Smooth muscle cell (in vitro differentiated cells): ENCODE measurements around the gene CIPC. TPM values are rescaled to one million over a fixed set of nuclear protein-coding genes. Genes with fewer than 3 reads are reported as not detected.
A peak's percentile ranks its signal among the peaks of the same experiment; 100 is the strongest.

Source experiments
- DNase-seq: peaks from one replicate; lab custom pipeline; 2025; ENCODE audit not compliant: unreplicated experiment; lab: John Stamatoyannopoulos, UW
- H2AFZ ChIP-seq: fragments of 200-600 bp; sonication (generic); 2 replicates; pipeline ENCODE4 v1.6.0; 2016; ENCODE audit warnings: antibody characterized with exemption, low read depth, mild to moderate bottlenecking
- H3F3A ChIP-seq: fragments of 200-600 bp; sonication (generic); 2 replicates; pipeline ENCODE4 v1.6.0; 2017; ENCODE audit warnings: antibody characterized with exemption, low read depth
- H3K27ac ChIP-seq: fragments of 200-600 bp; sonication (generic); 2 replicates; pipeline ENCODE4 v1.5.1; 2016; ENCODE audit warnings: low read depth, mild to moderate bottlenecking
- H3K27me3 ChIP-seq: fragments of 200-600 bp; sonication (generic); 2 replicates; pipeline ENCODE4 v1.6.1; 2016; ENCODE audit warnings: low read depth, mild to moderate bottlenecking
- H3K36me3 ChIP-seq: fragments of 200-600 bp; sonication (generic); 2 replicates; pipeline ENCODE4 v1.5.1; 2016; ENCODE audit warnings: low read depth
- H3K4me1 ChIP-seq: fragments of 200-600 bp; sonication (generic); 2 replicates; pipeline ENCODE4 v1.5.1; 2016; ENCODE audit warnings: low read depth
- H3K4me2 ChIP-seq: fragments of 200-600 bp; sonication (generic); 2 replicates; pipeline ENCODE4 v1.6.0; 2016; ENCODE audit warnings: mild to moderate bottlenecking
- H3K4me3 ChIP-seq: fragments of 200-600 bp; sonication (generic); 2 replicates; pipeline ENCODE4 v1.5.1; 2016; ENCODE audit warnings: mild to moderate bottlenecking
- H3K79me2 ChIP-seq: fragments of 200-600 bp; sonication (generic); 2 replicates; pipeline ENCODE4 v1.6.0; 2016; ENCODE audit warnings: low read depth, mild to moderate bottlenecking
- H3K9ac ChIP-seq: fragments of 200-600 bp; sonication (generic); 2 replicates; pipeline ENCODE4 v1.6.0; 2016; ENCODE audit warnings: low read depth
- H3K9me3 ChIP-seq: fragments of 200-600 bp; sonication (generic); replicated peaks from 2 replicates; pipeline ENCODE4 v1.5.1; 2016; ENCODE audit warnings: low read depth
- H4K20me1 ChIP-seq: fragments of 200-600 bp; sonication (generic); 2 replicates; pipeline ENCODE4 v1.6.0; 2016; ENCODE audit warnings: low read depth
- CTCF ChIP-seq: fragments of 200-600 bp; sonication (generic); IDR thresholded peaks from 2 replicates; pipeline ENCODE4 v1.5.1; 2017; ENCODE audit warnings: borderline replicate concordance, mild to moderate bottlenecking, antibody characterized with exemption; ENCODE audit not compliant: insufficient read depth, poor library complexity, severe bottlenecking
- WGBS: methylation state at CpG from one replicate; pipeline ENCODE4 v1.1.7; 2016; ENCODE audit warnings: low lambda C conversion rate; 5-methylcytosine and 5-hydroxymethylcytosine counted together
- polyA plus RNA-seq: library from polyadenylated mRNA; unstranded; fragments of >200 nt; fragmentation: Nextera tagmentation; extraction: Ambion mirVana; gene quantifications from 2 replicates; pipeline ENCODE4 v1.2.1, GENCODE V29; 2016
- total RNA-seq: library from RNA; depleted of rRNA; stranded (reverse); fragments of >200 nt; gene quantifications from 2 replicates; pipeline ENCODE4 v1.2.3, GENCODE V29; 2014

CIPC gene
- total and polyA plus RNA-seq, 2 experiments from 2014 or later = 3.6 to 15.1 TPM

- no peak for DNase-seq
- H3K4me2 ChIP-seq = peak overlapping the region; percentile 96
- no peak overlapping the region for H2AFZ ChIP-seq
- H3K27ac ChIP-seq = no peak overlapping the region
- no peaks in the 10 kb centered on the region for H3K9me3 ChIP-seq
- no peaks in the 10 kb centered on the region for H3K36me3 ChIP-seq
- TF ChIP-seq CTCF = no peak
- 59% methylated on average over 9 of the region's 9 CpGs for WGBS
- H3F3A ChIP-seq = no peaks in the 10 kb centered on the region
- peaks cover 3% of the 10 kb centered on the region for H3K4me1 ChIP-seq
- H3K4me3 ChIP-seq = no peak overlapping the region
- H3K27me3 ChIP-seq = peaks cover 48% of the 10 kb centered on the region
- H3K9ac ChIP-seq = no peak overlapping the region
- H4K20me1 ChIP-seq = no peaks in the 10 kb centered on the region
- no peaks in the 10 kb centered on the region for H3K79me2 ChIP-seq
Measured at GRCh38 chr14:77123381-77124325, 25.6 kb downstream of the CIPC start.

- no peak for DNase-seq
- peak; percentile 47 for TF ChIP-seq CTCF
- H3K9ac ChIP-seq = no peak overlapping the region
Measured at GRCh38 chr14:77124345-77125280, 26.6 kb downstream of the CIPC start.

GRCh38 chr14:77125281-77125801, 27.3 kb downstream of the CIPC start:
- peaks cover 3% of the 10 kb centered on the region for H3K4me1 ChIP-seq
- 27% methylated on average over 30 of the region's 30 CpGs for WGBS
- H3K4me3 ChIP-seq = peak overlapping the region; percentile 65
- no peak overlapping the region for H2AFZ ChIP-seq
- H3K9me3 ChIP-seq = no peaks in the 10 kb centered on the region
- TF ChIP-seq CTCF = no peak
- H3K27me3 ChIP-seq = peaks cover 51% of the 10 kb centered on the region
- H3F3A ChIP-seq = no peaks in the 10 kb centered on the region
- H4K20me1 ChIP-seq = no peaks in the 10 kb centered on the region
- DNase-seq = no peak
- no peaks in the 10 kb centered on the region for H3K36me3 ChIP-seq
- no peaks in the 10 kb centered on the region for H3K79me2 ChIP-seq
- H3K9ac ChIP-seq = no peak overlapping the region
- H3K27ac ChIP-seq = no peak overlapping the region
- H3K4me2 ChIP-seq = peak overlapping the region; percentile 96

More at GRCh38 chr14:77124345-77125280, 26.6 kb downstream of the CIPC start:
- H3K79me2 ChIP-seq = no peaks in the 10 kb centered on the region
- H2AFZ ChIP-seq = peak overlapping the region; percentile 77
- no peaks in the 10 kb centered on the region for H3K36me3 ChIP-seq
- peaks cover 51% of the 10 kb centered on the region for H3K27me3 ChIP-seq
- H3K4me3 ChIP-seq = peak overlapping the region; percentile 65
- peaks cover 3% of the 10 kb centered on the region for H3K4me1 ChIP-seq
- peak overlapping the region; percentile 96 for H3K4me2 ChIP-seq
- 9% methylated on average over 58 of the region's 73 CpGs for WGBS
- H3K27ac ChIP-seq = no peak overlapping the region
- no peaks in the 10 kb centered on the region for H3F3A ChIP-seq
- H3K9me3 ChIP-seq = no peaks in the 10 kb centered on the region
- no peaks in the 10 kb centered on the region for H4K20me1 ChIP-seq
